Endothelial cell of umbilical vein (primary cell): ENCODE data around the gene TMEM95. TPM values are rescaled to one million over a fixed set of nuclear protein-coding genes. Genes with fewer than 3 reads are reported as not detected.

Experiments used
- BruUV-seq: library from RNA; stranded (reverse); fragments of 400-500 nt; replicated peaks from 2 replicates; lab custom pipeline; 2021; lab: Mats Ljungman, UMichigan
- CTCF ChIA-PET: fragments of 300-600, 350-600 bp; sonication (Branson Sonifier 250); formaldehyde crosslinking; loops from one replicate; lab custom pipeline; 2021; ENCODE audit warnings: antibody characterized with exemption, inconsistent platforms; lab: Charles Lee
- POLR2A ChIA-PET: fragments of 300-600, 350-600 bp; sonication (Branson Sonifier 250); formaldehyde crosslinking; loops from one replicate; lab custom pipeline; 2021; ENCODE audit warnings: antibody characterized with exemption, inconsistent platforms; lab: Charles Lee
- DNase-seq: peaks from one replicate; pipeline ENCODE4 v3.0.0-alpha.2; 2011; ENCODE audit warnings: low read depth, low spot score
- FAIRE-seq: peaks from 2 replicates; lab custom pipeline; 2011; peaks lifted over from hg19 to GRCh38; lab: Jason Lieb, UNC
- H2AFZ ChIP-seq: 2 replicates; pipeline ENCODE4 v1.6.0; 2012; ENCODE audit warnings: low read depth, low read length, control low read depth, inconsistent platforms
- H3K27ac ChIP-seq: 2 replicates; pipeline ENCODE4 v1.5.1; 2011; ENCODE audit warnings: low read depth, mild to moderate bottlenecking, control low read depth, low read length, moderate library complexity; ENCODE audit not compliant: insufficient read depth
- H3K27me3 ChIP-seq, 2 experiments: 2 replicates each; pipeline versions ENCODE4 v1.6.0 to v1.6.1; 2011; ENCODE audit warnings: low read length in 2 of 2, mixed read lengths in 1 of 2; ENCODE audit not compliant: control insufficient read depth in 2 of 2, insufficient read depth in 2 of 2
- H3K36me3 ChIP-seq, 2 experiments: 2 replicates in 1 of 2; 3 replicates in 1 of 2; pipeline ENCODE4 v1.5.1; 2011; ENCODE audit warnings: low read length in 2 of 2, mild to moderate bottlenecking in 1 of 2, moderate library complexity in 1 of 2; ENCODE audit not compliant: control insufficient read depth in 2 of 2, insufficient read depth in 2 of 2; ENCODE audit errors: extremely low read depth in 1 of 2
- H3K4me1 ChIP-seq: 3 replicates; pipeline ENCODE4 v1.5.1; 2011; ENCODE audit warnings: mild to moderate bottlenecking, low read length; ENCODE audit not compliant: control insufficient read depth, insufficient read depth; ENCODE audit errors: extremely low read depth
- H3K4me2 ChIP-seq: 2 replicates; pipeline ENCODE4 v1.6.1; 2011; ENCODE audit warnings: low read length, control low read depth, mixed read lengths; ENCODE audit not compliant: insufficient read depth
- H3K4me3 ChIP-seq, 3 experiments: fragments of 200-600 bp in 1 of 3; sonication (generic), shearing (Covaris generic) in 1 of 3; replicated peaks in 1 of 3; 2 replicates each; pipeline ENCODE4 v1.5.1; 2011 to 2016; ENCODE audit warnings: control low read depth in 3 of 3, low read length in 3 of 3, mild to moderate bottlenecking in 2 of 3, inconsistent platforms in 1 of 3, low read depth in 1 of 3, moderate library complexity in 1 of 3; ENCODE audit not compliant: insufficient read depth in 1 of 3
- H3K79me2 ChIP-seq: 2 replicates; pipeline ENCODE4 v1.6.0; 2012; ENCODE audit warnings: low read length, inconsistent platforms; ENCODE audit not compliant: control insufficient read depth, insufficient read depth
- H3K9ac ChIP-seq: replicated peaks from 2 replicates; pipeline ENCODE3; 2011; ENCODE audit warnings: low read length, control low read depth; ENCODE audit not compliant: insufficient read depth; ENCODE audit errors: extremely low read depth
- H3K9me1 ChIP-seq: replicated peaks from 3 replicates; pipeline ENCODE4 v1.6.0; 2011; ENCODE audit warnings: mild to moderate bottlenecking, low read length; ENCODE audit not compliant: control insufficient read depth, insufficient read depth; ENCODE audit errors: extremely low read depth
- H3K9me3 ChIP-seq: replicated peaks from 2 replicates; pipeline ENCODE4 v1.5.1; 2012; ENCODE audit warnings: low read length, inconsistent platforms; ENCODE audit not compliant: control insufficient read depth, insufficient read depth
- H4K20me1 ChIP-seq: replicated peaks from 2 replicates; pipeline ENCODE3; 2011; ENCODE audit warnings: mild to moderate bottlenecking, low read length; ENCODE audit not compliant: control insufficient read depth, insufficient read depth; ENCODE audit errors: extremely low read depth
- EZH2 ChIP-seq: IDR thresholded peaks from 2 replicates; pipeline ENCODE4 v1.6.1; 2012; ENCODE audit warnings: borderline replicate concordance, low read depth, mild to moderate bottlenecking, moderate library complexity, low read length, inconsistent platforms; ENCODE audit not compliant: severe bottlenecking
- FOS ChIP-seq: IDR thresholded peaks from 2 replicates; pipeline ENCODE4 v1.6.1; 2011; ENCODE audit warnings: mild to moderate bottlenecking, low read length, moderate library complexity, borderline replicate concordance; ENCODE audit not compliant: insufficient read depth
- GATA2 ChIP-seq: IDR thresholded peaks from 2 replicates; pipeline ENCODE4 v1.7.0; 2011; ENCODE audit warnings: low read depth, mild to moderate bottlenecking, moderate library complexity, mixed read lengths, low read length; ENCODE audit not compliant: insufficient read length, insufficient read depth
- JUN ChIP-seq: IDR thresholded peaks from 2 replicates; pipeline ENCODE4 v1.6.1; 2011; ENCODE audit warnings: borderline replicate concordance, low read depth; ENCODE audit not compliant: insufficient read length, insufficient read depth
- MAX ChIP-seq: IDR thresholded peaks from 2 replicates; pipeline ENCODE4 v1.6.1; 2011; ENCODE audit not compliant: insufficient read depth, insufficient read length
- MYC ChIP-seq: IDR thresholded peaks from one replicate; pipeline ENCODE4 v1.6.1; 2011; ENCODE audit warnings: mild to moderate bottlenecking, low read depth, low read length
- POLR2A ChIP-seq: IDR thresholded peaks from 2 replicates; pipeline ENCODE4 v1.6.1; 2012; ENCODE audit warnings: low read depth, mild to moderate bottlenecking, control low read depth, low read length
- POLR2AphosphoS5 ChIP-seq: IDR thresholded peaks from 2 replicates; pipeline ENCODE4 v1.6.1; 2012; ENCODE audit warnings: low read depth, mild to moderate bottlenecking, control low read depth, low read length, moderate library complexity; ENCODE audit not compliant: insufficient read depth
- dilution Hi-C: fragments of 300-500 bp; cut with MboI; formaldehyde crosslinking; loops from one replicate; pipeline ENCODE4 v1.15.0; 2019; ENCODE audit warnings: low sequenced_read_pairs; ENCODE audit not compliant: extremely low pct_ligation_motif_present
- intact Hi-C: fragments of 100-400 bp; cut with micrococcal nuclease; formaldehyde crosslinking; loops from one replicate; pipeline ENCODE4 v1.10.0; 2022
- polyA plus RNA-seq, 4 experiments: library from polyadenylated mRNA; depleted of rRNA in 3 of 4; stranded (reverse) in 3 of 4; unstranded in 1 of 4; fragments of >200 nt; gene quantifications; 2 replicates each; pipeline versions ENCODE4 v1.2.1 to v1.2.3, GENCODE V29; 2011 to 2012; ENCODE audit warnings: missing spikeins in 1 of 4
- total RNA-seq: library from RNA; stranded (reverse); gene quantifications from 2 replicates; pipeline ENCODE4 v1.2.3, GENCODE V29; 2021
- TF ChIP-seq, protein P1 (sequence below), 2 donors: IDR thresholded peaks; 1 replicate in 1 of 2; 2 replicates in 1 of 2; pipeline ENCODE4 v1.5.1; 2011; ENCODE audit warnings: low read length in 2 of 2, mild to moderate bottlenecking in 2 of 2, moderate library complexity in 2 of 2, control low read depth in 1 of 2, inconsistent platforms in 1 of 2, low read depth in 1 of 2; ENCODE audit not compliant: insufficient read depth in 1 of 2; ENCODE audit errors: extremely low read depth in 1 of 2

Gene TMEM95
- total and polyA plus RNA-seq, 2 donors (not counting 3 experiments of a cell fraction or from before 2014, with no cell fraction given), result not detected

GRCh38 chr17:7318121-7318860 is 36.7 kb upstream of the TMEM95 start:
- Histone ChIP-seq H3K36me3 (peaks cover 15 to 51% of the 10 kb centered on the region in 2 experiments), H3K4me3 (no peak overlapping the region), H3K4me2 (no peak overlapping the region), H2AFZ (no peak overlapping the region), H4K20me1 (no peaks in the 10 kb centered on the region), H3K27ac (no peak overlapping the region), H3K9me1 (no peaks in the 10 kb centered on the region), H3K4me1 (peaks cover 22% of the 10 kb centered on the region), H3K9me3 (no peaks in the 10 kb centered on the region), H3K27me3 (no peaks in the 10 kb centered on the region), H3K79me2 (peaks cover 4% of the 10 kb centered on the region), H3K9ac (no peak overlapping the region)
- no peak for FAIRE-seq
- dilution Hi-C loops (no loop called here), intact Hi-C loops (no loop called here)
- POLR2A ChIA-PET, result no interaction called here
- no peak for DNase-seq
- CTCF ChIA-PET, result interaction anchor here (1.0 to 1.1 kb wide), 2 partner anchors 27 to 243 kb away, joined by 3 read pairs; no protein-coding TSS in a partner anchor
- no TSS peak for BruUV-seq
- TF ChIP-seq GATA2 (no peak), JUN (no peak), MAX (no peak)

DNA sequence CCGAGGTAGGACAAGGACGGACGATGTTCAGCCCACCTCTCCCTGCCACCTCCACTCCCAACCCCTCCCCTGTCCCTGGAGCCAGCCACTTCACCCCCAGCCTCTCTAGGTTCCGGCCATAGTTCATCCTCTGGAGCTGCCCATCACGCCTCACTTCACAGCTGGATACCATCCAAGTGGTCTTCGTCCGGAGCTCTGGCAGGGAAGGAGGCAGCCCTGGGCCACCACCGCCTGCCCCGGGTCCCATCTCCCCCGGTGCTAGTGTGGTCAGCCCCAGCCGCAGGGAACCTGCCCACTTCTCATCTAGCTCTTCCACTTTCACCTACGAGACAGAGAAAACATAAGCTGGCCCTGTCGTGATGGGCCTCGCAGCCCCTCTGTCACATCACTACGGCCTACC is 33.5 kb upstream of the TMEM95 start:
- TF ChIP-seq FOS (no peak), POLR2A (no peak), MYC (no peak), JUN (no peak), POLR2AphosphoS5 (no peak), MAX (no peak), EZH2 (no peak), GATA2 (no peak)
- TF ChIP-seq, protein P1, sequence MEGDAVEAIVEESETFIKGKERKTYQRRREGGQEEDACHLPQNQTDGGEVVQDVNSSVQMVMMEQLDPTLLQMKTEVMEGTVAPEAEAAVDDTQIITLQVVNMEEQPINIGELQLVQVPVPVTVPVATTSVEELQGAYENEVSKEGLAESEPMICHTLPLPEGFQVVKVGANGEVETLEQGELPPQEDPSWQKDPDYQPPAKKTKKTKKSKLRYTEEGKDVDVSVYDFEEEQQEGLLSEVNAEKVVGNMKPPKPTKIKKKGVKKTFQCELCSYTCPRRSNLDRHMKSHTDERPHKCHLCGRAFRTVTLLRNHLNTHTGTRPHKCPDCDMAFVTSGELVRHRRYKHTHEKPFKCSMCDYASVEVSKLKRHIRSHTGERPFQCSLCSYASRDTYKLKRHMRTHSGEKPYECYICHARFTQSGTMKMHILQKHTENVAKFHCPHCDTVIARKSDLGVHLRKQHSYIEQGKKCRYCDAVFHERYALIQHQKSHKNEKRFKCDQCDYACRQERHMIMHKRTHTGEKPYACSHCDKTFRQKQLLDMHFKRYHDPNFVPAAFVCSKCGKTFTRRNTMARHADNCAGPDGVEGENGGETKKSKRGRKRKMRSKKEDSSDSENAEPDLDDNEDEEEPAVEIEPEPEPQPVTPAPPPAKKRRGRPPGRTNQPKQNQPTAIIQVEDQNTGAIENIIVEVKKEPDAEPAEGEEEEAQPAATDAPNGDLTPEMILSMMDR (IDR thresholded peaks at IDR 0.05; ENCODE audit: extremely low read depth in 1 of 2, insufficient read depth in 1 of 2, low read depth in 1 of 2, low read length in 2 of 2), result no peak
- Histone ChIP-seq H2AFZ (no peak overlapping the region), H3K36me3 (peaks cover 11 to 50% of the 10 kb centered on the region in 2 experiments), H3K27me3 (no peaks in the 10 kb centered on the region), H4K20me1 (no peaks in the 10 kb centered on the region), H3K4me1 (peaks cover 4% of the 10 kb centered on the region), H3K9me3 (no peaks in the 10 kb centered on the region), H3K4me2 (no peak overlapping the region), H3K4me3 (no peak overlapping the region), H3K79me2 (no peaks in the 10 kb centered on the region), H3K9me1 (no peaks in the 10 kb centered on the region), H3K9ac (no peak overlapping the region), H3K27ac (no peak overlapping the region)
- intact Hi-C loops (no loop called here), dilution Hi-C loops (no loop called here)
- DNase-seq (no peak), FAIRE-seq (no peak)
- no TSS peak for BruUV-seq
- CTCF ChIA-PET, result no interaction called here
- POLR2A ChIA-PET, result interaction anchor here (0.9 kb wide), 1 partner anchor 239 kb away, joined by 3 read pairs; no protein-coding TSS in a partner anchor
